K562 (cell line): ENCODE results near the gene MICALL2. TPM values are rescaled to one million over a fixed set of nuclear protein-coding genes. Genes with fewer than 3 reads are reported as not detected.

Experiments used
- CXXC5 ChIP-seq: fragments of 250-450 bp; sonication (Bioruptor Pico); IDR thresholded peaks from 2 replicates; pipeline ENCODE4 v1.8.0; 2022; ENCODE audit warnings: inconsistent platforms, mild to moderate bottlenecking, moderate library complexity
- FOXJ3 ChIP-seq: sonication (generic); formaldehyde crosslinking; IDR thresholded peaks from 2 replicates; pipeline ENCODE4 v1.4.0; 2020; ENCODE audit warnings: mild to moderate bottlenecking, missing genetic modification reagents
- KDM2B ChIP-seq: fragments of 250-450 bp; sonication (Bioruptor Pico); IDR thresholded peaks from 2 replicates; pipeline ENCODE4 v1.8.0; 2021; ENCODE audit warnings: mild to moderate bottlenecking, moderate library complexity
- PCBP1 ChIP-seq: fragments of 200-400 bp; formaldehyde crosslinking; IDR thresholded peaks from 2 replicates; pipeline ENCODE4 v1.6.1; 2018; ENCODE audit warnings: mild to moderate bottlenecking, low read depth, low read length; ENCODE audit not compliant: poor library complexity, severe bottlenecking
- SIN3A ChIP-seq, 2 experiments: fragments of 150-350 bp in 1 of 2; IDR thresholded peaks; 2 replicates each; pipeline ENCODE4 v1.6.1; 2011 to 2016; ENCODE audit warnings: borderline replicate concordance in 2 of 2, low read depth in 2 of 2, low read length in 2 of 2, mild to moderate bottlenecking in 2 of 2, moderate library complexity in 2 of 2; ENCODE audit not compliant: control insufficient read depth in 1 of 2
- SNIP1 ChIP-seq: fragments of 450-650 bp; IDR thresholded peaks from 2 replicates; pipeline ENCODE4 v1.7.1; 2017; ENCODE audit warnings: low read depth, mild to moderate bottlenecking
- SOX6 ChIP-seq: fragments of 450-650 bp; IDR thresholded peaks from 2 replicates; pipeline ENCODE4 v1.6.1; 2014; ENCODE audit warnings: mild to moderate bottlenecking
- SRF ChIP-seq, 2 experiments: fragments of 250-450, 450-650 bp in 1 of 2; sonication (Bioruptor Pico) in 1 of 2; sonication (generic) in 1 of 2; formaldehyde crosslinking; IDR thresholded peaks; 2 replicates each; pipeline versions ENCODE4 v1.5.0 to v1.5.1; 2020 to 2022; ENCODE audit warnings: mild to moderate bottlenecking in 1 of 2, missing genetic modification reagents in 1 of 2
- ZNF175 ChIP-seq: fragments of 200-800 bp; sonication (Bioruptor generic); IDR thresholded peaks from 2 replicates; pipeline ENCODE4 v1.6.1; 2016; ENCODE audit warnings: low read depth, mild to moderate bottlenecking, missing genetic modification characterization, missing compliant biosample characterization
- ZNF253 ChIP-seq: fragments of 250-450 bp; sonication (Bioruptor Pico); conservative IDR thresholded peaks from 2 replicates; pipeline ENCODE4 v1.6.1; 2021; ENCODE audit warnings: mild to moderate bottlenecking
- polyA plus RNA-seq, 8 experiments: library from polyadenylated mRNA; depleted of rRNA in 4 of 8; stranded (reverse) in 5 of 8; unstranded in 3 of 8; fragments of >200 nt; fragmentation: Nextera tagmentation in 2 of 8; fragmentation: Illumina TruSeq in 1 of 8; extraction: Ambion mirVana in 2 of 8; extraction: Trizol in 1 of 8; gene quantifications; 2 replicates each; pipeline versions ENCODE4 v1.2.1 to v1.2.3, GENCODE V29; 2011 to 2014; ENCODE audit warnings: inconsistent platforms in 1 of 8, missing spikeins in 1 of 8
- total RNA-seq, 7 experiments: library from RNA; depleted of rRNA in 6 of 7; stranded (reverse); fragments of >200 nt in 6 of 7; fragmentation: Illumina TruSeq in 2 of 7; extraction: Trizol in 2 of 7; gene quantifications; 2 replicates each; pipeline versions ENCODE4 v1.2.1 to v1.2.3, GENCODE V29; 2011 to 2021; ENCODE audit warnings: low replicate concordance in 1 of 7
- TF ChIP-seq, protein P1 (sequence below): fragments of 250-450 bp; sonication (Bioruptor Pico); IDR thresholded peaks from 2 replicates; pipeline ENCODE4 v1.5.0; 2020; ENCODE audit warnings: mild to moderate bottlenecking, borderline replicate concordance
- TF ChIP-seq, protein P2 (sequence below), 2 experiments: fragments of 200-800 bp in 1 of 2; sonication (Bioruptor generic) in 1 of 2; sonication (generic) in 1 of 2; formaldehyde crosslinking in 1 of 2; IDR thresholded peaks in 1 of 2; conservative IDR thresholded peaks in 1 of 2; 2 replicates each; pipeline versions ENCODE4 v1.5.0 to v1.6.1; 2016 to 2020; ENCODE audit warnings: missing compliant biosample characterization in 1 of 2, missing genetic modification characterization in 1 of 2, missing genetic modification reagents in 1 of 2
- TF ChIP-seq, protein P3 (sequence below), 2 experiments: fragments of 450-650 bp; IDR thresholded peaks; 2 replicates each; pipeline ENCODE4 v1.6.1; 2016; ENCODE audit warnings: mild to moderate bottlenecking in 2 of 2, borderline replicate concordance in 1 of 2, low read depth in 1 of 2, moderate library complexity in 1 of 2

The MICALL2 gene
- total and polyA plus RNA-seq, 9 of the 15 experiments (the other 6 are each of a cell fraction or from before 2014, with no cell fraction given): 1.8 to 103 (median 17.0) TPM

DNA sequence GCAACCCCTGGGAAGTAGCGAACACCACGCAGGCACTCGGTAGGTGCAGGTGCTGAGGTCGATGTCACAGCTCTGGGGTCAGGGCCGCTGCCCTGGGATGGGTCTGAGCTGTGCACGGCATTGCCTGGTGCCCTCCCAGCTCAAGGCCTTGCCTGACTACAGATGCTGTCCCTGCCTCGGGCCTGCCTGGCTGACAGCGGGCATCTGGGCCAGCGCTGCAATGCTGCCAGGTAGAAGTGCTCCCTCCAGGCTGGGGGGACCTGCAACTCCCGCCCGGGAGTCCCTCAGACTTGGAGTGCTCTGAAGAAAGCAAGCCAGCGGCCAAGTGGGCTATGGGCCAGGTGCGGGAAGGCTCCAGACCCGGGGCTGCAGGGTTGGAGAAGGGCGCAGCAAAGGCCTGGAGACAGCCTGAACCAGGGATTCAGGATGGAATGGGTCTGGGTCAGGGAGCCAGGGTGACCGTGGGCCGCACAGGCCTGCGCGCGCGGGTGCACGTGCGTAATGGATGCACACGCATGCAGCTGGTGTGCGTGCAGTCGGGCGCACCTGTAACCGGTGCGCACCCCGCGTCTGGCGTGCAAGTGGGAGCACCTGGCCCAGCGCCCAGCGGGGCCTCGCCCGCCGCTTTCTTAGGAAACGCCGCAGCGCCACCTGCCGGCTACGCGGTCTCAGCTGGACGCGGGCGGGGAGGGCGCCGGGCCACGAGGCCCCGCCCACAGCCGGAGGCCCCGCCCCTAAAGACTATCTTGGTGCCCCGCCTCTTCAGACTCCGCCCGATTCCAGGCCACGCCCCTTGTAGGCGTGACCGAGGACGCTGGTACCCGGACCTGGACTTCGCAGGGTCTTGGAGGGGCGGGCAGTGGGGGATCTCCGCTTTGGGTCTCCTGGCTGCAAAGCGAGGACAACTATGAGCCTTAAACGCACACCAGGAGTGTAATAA is 46.7 kb downstream of the MICALL2 start (continued):
- TF ChIP-seq, protein P1, sequence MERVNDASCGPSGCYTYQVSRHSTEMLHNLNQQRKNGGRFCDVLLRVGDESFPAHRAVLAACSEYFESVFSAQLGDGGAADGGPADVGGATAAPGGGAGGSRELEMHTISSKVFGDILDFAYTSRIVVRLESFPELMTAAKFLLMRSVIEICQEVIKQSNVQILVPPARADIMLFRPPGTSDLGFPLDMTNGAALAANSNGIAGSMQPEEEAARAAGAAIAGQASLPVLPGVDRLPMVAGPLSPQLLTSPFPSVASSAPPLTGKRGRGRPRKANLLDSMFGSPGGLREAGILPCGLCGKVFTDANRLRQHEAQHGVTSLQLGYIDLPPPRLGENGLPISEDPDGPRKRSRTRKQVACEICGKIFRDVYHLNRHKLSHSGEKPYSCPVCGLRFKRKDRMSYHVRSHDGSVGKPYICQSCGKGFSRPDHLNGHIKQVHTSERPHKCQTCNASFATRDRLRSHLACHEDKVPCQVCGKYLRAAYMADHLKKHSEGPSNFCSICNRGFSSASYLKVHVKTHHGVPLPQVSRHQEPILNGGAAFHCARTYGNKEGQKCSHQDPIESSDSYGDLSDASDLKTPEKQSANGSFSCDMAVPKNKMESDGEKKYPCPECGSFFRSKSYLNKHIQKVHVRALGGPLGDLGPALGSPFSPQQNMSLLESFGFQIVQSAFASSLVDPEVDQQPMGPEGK (CRISPR knock-in tag): no peak
- TF ChIP-seq SIN3A (IDR thresholded peaks at IDR 0.05; ENCODE audit: borderline replicate concordance in 2 of 2, control insufficient read depth in 1 of 2, low read depth in 2 of 2, low read length in 2 of 2) (peak in 1 of 2 experiments; percentile 51; a peak in 1 of 4 replicates), KDM2B (CRISPR knock-in tag) (peak; percentile 60; the same call in 1 of the 2 replicates), SRF (CRISPR knock-in tag; IDR thresholded peaks at IDR 0.05) (no peak), ZNF175 (no peak), PCBP1 (peak; percentile 55), SOX6 (peak; percentile 28; the same call in 1 of the 2 replicates), ZNF253 (CRISPR knock-in tag) (no peak), FOXJ3 (CRISPR knock-in tag) (no peak), CXXC5 (CRISPR knock-in tag) (peak; percentile 88), SNIP1 (no peak)
- TF ChIP-seq, protein P2, sequence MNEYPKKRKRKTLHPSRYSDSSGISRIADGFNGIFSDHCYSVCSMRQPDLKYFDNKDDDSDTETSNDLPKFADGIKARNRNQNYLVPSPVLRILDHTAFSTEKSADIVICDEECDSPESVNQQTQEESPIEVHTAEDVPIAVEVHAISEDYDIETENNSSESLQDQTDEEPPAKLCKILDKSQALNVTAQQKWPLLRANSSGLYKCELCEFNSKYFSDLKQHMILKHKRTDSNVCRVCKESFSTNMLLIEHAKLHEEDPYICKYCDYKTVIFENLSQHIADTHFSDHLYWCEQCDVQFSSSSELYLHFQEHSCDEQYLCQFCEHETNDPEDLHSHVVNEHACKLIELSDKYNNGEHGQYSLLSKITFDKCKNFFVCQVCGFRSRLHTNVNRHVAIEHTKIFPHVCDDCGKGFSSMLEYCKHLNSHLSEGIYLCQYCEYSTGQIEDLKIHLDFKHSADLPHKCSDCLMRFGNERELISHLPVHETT (CRISPR knock-in tag; conservative IDR thresholded peaks at IDR 0.05 in 1 of 2, IDR thresholded peaks at IDR 0.05 in 1 of 2): no peak
- TF ChIP-seq, protein P3, sequence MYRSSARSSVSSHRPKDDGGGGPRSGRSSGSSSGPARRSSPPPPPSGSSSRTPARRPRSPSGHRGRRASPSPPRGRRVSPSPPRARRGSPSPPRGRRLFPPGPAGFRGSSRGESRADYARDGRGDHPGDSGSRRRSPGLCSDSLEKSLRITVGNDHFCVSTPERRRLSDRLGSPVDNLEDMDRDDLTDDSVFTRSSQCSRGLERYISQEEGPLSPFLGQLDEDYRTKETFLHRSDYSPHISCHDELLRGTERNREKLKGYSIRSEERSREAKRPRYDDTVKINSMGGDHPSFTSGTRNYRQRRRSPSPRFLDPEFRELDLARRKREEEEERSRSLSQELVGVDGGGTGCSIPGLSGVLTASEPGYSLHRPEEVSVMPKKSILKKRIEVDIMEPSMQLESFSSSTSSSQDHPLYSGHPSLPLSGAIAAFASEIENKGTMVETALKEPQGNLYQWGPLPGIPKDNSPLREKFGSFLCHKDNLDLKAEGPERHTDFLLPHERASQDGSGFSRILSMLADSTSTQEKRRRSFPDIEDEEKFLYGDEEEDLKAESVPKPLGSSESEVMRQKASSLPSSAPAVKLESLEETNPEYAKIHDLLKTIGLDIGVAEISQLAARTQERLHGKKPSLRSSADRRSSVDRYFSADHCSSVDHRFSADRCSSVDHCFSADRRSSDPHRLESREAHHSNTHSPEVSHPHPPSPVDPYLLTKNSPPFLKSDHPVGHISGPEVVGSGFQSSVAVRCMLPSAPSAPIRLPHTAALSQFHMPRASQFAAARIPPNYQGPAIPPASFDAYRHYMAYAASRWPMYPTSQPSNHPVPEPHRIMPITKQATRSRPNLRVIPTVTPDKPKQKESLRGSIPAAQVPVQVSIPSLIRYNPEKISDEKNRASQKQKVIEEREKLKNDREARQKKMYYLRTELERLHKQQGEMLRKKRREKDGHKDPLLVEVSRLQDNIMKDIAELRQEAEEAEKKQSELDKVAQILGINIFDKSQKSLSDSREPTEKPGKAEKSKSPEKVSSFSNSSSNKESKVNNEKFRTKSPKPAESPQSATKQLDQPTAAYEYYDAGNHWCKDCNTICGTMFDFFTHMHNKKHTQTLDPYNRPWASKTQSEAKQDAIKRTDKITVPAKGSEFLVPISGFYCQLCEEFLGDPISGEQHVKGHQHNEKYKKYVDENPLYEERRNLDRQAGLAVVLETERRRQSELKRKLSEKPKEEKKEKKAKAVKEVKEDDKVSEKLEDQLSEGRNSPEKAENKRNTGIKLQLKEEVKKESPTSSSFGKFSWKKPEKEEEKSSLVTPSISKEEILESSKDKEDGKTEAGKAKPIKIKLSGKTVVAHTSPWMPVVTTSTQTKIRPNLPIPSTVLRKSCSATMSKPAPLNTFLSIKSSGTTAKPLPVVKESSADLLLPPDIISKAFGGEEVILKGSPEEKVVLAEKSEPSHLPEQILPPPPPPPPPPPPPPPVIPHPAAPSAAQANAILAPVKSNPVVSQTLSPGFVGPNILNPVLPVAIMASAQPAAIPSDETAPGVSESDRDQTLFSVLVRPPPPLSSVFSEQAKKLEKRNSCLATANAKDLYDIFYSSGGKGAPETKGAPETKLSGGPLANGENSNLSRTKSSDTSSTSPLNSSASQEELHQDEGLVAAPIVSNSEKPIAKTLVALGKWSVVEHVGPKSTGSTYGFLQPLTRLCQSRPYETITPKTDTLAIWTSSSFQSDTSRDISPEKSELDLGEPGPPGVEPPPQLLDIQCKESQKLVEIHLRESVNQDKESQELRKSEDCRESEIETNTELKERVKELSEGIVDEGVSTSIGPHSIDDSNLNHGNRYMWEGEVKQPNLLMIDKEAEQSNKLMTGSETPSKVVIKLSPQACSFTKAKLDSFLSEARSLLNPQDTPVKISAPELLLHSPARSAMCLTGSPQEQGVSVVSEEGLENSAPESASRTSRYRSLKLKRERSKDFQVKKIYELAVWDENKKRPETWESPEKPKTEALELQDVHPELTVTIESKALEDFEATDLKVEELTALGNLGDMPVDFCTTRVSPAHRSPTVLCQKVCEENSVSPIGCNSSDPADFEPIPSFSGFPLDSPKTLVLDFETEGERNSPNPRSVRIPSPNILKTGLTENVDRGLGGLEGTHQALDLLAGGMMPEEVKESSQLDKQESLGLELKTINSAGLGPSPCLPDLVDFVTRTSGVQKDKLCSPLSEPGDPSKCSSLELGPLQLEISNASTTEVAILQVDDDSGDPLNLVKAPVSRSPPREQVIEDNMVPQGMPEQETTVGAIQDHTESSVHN (IDR thresholded peaks at IDR 0.05; ENCODE audit: borderline replicate concordance in 1 of 2, low read depth in 1 of 2): no peak
